Measurements from ENCODE around the gene CROCC2.

CROCC2 gene

DNA sequence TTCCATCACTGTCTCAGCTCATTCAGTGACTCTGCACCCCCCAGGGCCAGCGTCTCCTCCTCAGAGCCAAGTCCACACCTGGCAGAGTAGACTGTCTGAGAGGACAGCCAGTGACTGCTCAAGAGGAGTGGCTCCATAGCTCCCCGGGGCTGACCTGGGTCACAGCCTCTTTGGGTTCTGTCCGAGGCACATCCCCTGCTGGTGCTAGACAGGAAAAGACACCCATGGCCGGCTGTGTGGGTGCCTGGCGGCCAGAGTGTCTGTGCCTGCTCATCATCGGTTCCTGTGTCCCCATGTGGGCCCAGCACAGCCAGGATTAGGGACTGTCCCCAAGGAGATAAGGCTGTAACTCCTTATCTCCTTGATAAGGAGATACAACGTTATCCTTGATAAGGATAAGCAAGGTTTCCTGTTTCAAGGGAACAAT is 3.5 kb upstream of the CROCC2 start:
- no peak for DNase-seq (ENCODE audit: extremely low read depth, insufficient read length)
- H3K36me3 ChIP-seq (ENCODE audit: control insufficient read depth, insufficient read depth, low read length) = no peaks in the 10 kb centered on the region
- H3K27me3 ChIP-seq (replicated peaks; ENCODE audit: control insufficient read depth, insufficient read depth, low read length) = peaks cover 1% of the 10 kb centered on the region
- H3K4me3 ChIP-seq (replicated peaks; ENCODE audit: low read depth, low read length) = no peak overlapping the region
- TF ChIP-seq, protein P1, sequence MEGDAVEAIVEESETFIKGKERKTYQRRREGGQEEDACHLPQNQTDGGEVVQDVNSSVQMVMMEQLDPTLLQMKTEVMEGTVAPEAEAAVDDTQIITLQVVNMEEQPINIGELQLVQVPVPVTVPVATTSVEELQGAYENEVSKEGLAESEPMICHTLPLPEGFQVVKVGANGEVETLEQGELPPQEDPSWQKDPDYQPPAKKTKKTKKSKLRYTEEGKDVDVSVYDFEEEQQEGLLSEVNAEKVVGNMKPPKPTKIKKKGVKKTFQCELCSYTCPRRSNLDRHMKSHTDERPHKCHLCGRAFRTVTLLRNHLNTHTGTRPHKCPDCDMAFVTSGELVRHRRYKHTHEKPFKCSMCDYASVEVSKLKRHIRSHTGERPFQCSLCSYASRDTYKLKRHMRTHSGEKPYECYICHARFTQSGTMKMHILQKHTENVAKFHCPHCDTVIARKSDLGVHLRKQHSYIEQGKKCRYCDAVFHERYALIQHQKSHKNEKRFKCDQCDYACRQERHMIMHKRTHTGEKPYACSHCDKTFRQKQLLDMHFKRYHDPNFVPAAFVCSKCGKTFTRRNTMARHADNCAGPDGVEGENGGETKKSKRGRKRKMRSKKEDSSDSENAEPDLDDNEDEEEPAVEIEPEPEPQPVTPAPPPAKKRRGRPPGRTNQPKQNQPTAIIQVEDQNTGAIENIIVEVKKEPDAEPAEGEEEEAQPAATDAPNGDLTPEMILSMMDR (IDR thresholded peaks at IDR 0.05; ENCODE audit: insufficient read depth, low read length, poor library complexity, severe bottlenecking) = no peak

DNA sequence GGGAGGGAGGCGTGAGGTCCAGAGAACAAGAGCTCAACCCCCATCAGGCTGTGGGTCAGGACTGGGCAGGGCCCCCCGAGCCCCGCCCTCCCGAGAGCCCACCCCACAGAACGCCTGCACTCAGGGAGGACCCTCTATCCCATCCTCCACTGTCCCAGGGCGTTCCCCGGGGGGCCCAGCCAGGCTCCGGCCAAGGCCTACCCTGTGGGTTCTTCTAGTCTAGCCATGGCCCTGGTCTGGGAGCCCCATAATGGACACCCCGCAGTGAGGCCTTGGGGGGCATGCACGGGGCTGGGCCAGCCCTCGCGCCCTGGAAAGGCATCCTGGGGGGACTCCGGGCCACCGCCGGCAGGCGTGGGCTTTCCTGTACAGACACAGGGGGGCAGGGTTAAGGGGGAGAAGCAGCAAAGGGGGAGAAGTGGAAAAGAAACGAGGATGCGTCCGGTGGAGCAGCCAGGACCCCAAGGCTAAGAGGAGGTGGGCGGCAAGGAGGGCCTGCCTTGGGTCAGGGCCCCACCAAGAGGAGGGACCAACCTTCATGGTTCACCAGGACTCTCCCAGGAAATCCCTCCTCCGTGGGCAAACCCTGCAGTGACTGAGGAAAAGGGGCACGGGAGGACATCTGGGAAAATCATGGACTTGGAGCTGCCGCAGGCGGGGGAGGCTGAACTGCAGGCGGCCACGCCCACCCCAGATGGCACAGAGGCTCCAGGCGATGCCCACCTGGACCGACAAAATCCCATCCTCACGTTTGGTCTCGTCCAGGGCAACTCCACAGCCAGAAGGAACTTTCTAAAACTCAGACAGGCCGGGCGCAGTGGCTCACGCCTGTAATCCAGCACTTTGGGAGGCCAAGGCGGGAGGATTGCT is 2.7 kb upstream of the CROCC2 start:
- Histone ChIP-seq H3K4me3 (replicated peaks; ENCODE audit: low read depth, low read length) (no peak overlapping the region), H3K27me3 (replicated peaks; ENCODE audit: control insufficient read depth, insufficient read depth, low read length) (peaks cover 1% of the 10 kb centered on the region), H3K36me3 (ENCODE audit: control insufficient read depth, insufficient read depth, low read length) (no peaks in the 10 kb centered on the region)
- DNase-seq (ENCODE audit: extremely low read depth, insufficient read length) = no peak
- TF ChIP-seq, protein P1 (IDR thresholded peaks at IDR 0.05; ENCODE audit: insufficient read depth, low read length, poor library complexity, severe bottlenecking) = no peak

DNA sequence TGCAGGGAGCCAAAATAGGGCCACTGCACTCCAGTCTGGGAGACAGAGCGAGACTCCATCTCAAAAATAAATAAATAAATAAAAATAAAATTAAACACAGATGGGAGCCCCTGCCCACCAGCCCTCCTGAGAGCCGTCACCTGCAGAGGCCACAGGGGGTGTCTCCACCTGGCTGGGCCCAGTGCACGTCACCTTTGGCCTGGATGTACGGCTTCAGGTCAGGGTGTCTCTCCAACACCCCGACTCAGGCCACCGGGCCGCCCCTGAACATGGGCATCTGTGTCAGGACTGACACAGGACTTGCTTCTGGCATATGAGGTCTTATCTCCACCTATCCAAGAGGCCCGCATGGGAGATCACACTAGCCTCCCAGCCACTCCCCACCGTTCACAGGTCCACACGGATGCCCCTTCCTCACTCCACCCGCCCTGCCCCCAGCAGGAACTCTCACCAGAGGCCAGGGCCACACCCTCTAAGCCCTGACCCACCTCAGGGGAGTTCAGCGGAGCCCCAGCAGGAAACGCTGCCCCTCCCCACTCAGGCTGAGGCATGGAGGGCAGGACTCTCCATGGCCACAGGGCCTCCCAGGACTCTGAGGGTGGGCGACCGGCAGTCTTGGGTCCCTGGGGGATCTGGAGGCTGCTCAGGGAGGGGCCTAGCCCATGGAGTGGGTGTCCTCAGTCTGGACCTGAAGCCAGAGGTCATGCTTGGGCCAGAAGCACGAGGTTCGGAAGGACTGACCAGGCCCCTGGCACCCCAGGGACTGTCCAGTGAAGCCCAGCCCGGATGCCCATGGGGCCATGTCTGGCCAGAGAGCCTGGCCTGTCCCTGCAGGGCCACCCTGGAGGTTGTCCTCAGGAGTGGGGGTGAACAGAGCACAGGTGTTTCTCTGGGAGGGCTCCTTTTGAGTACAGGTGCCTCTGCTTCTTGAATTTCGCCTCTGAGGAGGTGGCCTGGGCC is 1.6 kb upstream of the CROCC2 start:
- Histone ChIP-seq H3K27me3 (replicated peaks; ENCODE audit: control insufficient read depth, insufficient read depth, low read length) (peaks cover 1% of the 10 kb centered on the region), H3K36me3 (ENCODE audit: control insufficient read depth, insufficient read depth, low read length) (no peaks in the 10 kb centered on the region), H3K4me3 (replicated peaks; ENCODE audit: low read depth, low read length) (no peak overlapping the region)
- TF ChIP-seq, protein P1 (IDR thresholded peaks at IDR 0.05; ENCODE audit: insufficient read depth, low read length, poor library complexity, severe bottlenecking) = no peak
- DNase-seq (ENCODE audit: extremely low read depth, insufficient read length) = no peak

DNA sequence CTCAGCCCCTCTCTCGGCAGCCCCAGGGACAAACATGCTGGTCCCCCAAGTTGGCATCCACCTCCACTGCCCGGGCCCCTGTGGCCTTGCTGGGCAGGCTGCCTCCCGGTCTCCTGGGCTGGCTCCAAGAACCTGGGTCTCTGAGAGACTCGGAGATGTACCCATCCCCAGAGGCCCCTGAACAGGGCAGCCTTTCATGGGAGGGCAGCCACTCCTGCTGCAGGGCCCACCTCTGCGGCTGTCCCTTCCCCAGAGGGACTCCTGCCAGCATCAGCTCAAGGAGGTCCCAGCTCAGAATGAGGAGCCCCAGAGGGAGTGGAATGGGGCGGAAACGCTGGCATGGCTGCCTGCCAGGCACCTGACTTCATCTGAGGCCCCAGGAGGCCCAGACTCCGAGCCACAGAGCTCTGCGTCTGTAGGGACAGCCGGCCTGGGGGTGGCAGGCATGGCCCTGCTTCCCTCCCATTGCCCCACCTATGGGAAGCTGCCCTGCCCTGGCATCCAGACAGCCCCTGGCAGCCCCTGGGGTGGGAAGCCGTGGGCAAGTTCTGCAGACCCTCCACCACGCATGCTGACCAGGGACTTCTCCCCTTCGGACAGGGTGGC is 857 bp upstream of the CROCC2 start:
- H3K4me3 ChIP-seq (replicated peaks; ENCODE audit: low read depth, low read length) = no peak overlapping the region
- H3K27me3 ChIP-seq (replicated peaks; ENCODE audit: control insufficient read depth, insufficient read depth, low read length) = peaks cover 1% of the 10 kb centered on the region
- no peak for DNase-seq (ENCODE audit: extremely low read depth, insufficient read length)
- H3K36me3 ChIP-seq (ENCODE audit: control insufficient read depth, insufficient read depth, low read length) = no peaks in the 10 kb centered on the region
- TF ChIP-seq, protein P1 (IDR thresholded peaks at IDR 0.05; ENCODE audit: insufficient read depth, low read length, poor library complexity, severe bottlenecking) = no peak

DNA sequence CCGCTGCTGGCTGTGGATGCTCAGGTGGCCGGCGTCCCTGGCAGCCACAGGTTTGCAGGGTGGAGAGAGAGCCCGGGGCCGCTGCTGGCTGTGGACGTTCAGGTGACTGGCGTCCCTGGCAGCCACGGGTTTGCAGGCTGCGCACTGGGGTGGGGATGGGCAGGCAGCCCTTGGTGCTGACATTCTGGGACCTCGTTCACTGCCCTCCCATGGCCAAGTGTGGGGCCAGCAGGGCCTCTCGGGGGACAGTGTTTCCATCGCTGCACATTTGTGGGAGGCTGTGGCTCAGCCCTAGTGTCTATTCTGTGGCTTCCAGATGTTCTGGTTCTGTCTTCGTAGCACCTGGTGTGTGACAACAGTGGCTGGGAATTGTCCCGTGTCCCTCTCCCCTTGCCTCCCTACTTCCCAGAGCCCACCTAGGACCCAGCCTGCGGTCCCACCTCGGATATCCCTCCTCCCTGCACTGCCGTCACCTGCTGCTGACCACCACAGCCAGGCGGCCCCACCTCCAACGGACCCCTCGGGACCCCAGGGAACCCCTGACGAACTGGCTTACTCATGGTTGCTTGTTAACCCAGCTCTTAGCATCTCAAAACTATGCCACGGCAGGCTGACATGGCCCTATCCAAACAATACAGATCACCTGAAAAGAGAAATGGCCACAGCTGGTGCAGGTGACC is 915 bp downstream of the CROCC2 start:
- no peaks in the 10 kb centered on the region for H3K36me3 ChIP-seq (ENCODE audit: control insufficient read depth, insufficient read depth, low read length)
- H3K27me3 ChIP-seq (replicated peaks; ENCODE audit: control insufficient read depth, insufficient read depth, low read length) = peaks cover 1% of the 10 kb centered on the region
- no peak overlapping the region for H3K4me3 ChIP-seq (replicated peaks; ENCODE audit: low read depth, low read length)
- TF ChIP-seq, protein P1 (IDR thresholded peaks at IDR 0.05; ENCODE audit: insufficient read depth, low read length, poor library complexity, severe bottlenecking) = no peak
- no peak for DNase-seq (ENCODE audit: extremely low read depth, insufficient read length)
